T-helper 2 cell treated with Interferon-gamma antibody and Interleukin-4, amounts not matched to agents 100 ng/mL and 5 ng/mL, for 36 hours (primary cell): ENCODE data around the gene FAM200C. TPM values are rescaled to one million over a fixed set of nuclear protein-coding genes. Genes with fewer than 3 reads are reported as not detected.

Experiments used
- intact Hi-C: fragments of 100-400 bp; cut with micrococcal nuclease; formaldehyde crosslinking; loops from one replicate; pipeline ENCODE4 v1.15.1; 2023
- total RNA-seq: library from RNA; stranded (reverse); gene quantifications from 2 replicates; pipeline ENCODE4 v1.2.3, GENCODE V29; 2022

Gene FAM200C
- total RNA-seq, 1 donor from 2014 or later, result 1.0 TPM

DNA sequence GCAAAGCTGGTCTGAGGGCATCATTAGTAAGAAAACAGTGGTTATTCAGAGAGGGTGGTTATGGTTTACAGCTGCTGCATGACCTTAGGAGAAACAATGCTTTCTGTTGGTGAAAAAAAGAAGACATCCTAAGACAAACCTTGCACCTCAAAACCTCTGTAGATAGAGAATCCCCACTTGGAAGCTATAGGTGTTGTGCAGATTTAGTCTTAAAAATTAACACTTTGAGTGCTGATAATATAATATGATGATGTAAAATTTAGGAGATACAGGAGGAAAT is 20.4 kb upstream of the FAM200C start:
- intact Hi-C loops, result loop anchor here (5.0 kb wide), 3 partner anchors 1083 to 1213 kb away; partner anchors contain the start of genes RNF145 and UBLCP1

DNA sequence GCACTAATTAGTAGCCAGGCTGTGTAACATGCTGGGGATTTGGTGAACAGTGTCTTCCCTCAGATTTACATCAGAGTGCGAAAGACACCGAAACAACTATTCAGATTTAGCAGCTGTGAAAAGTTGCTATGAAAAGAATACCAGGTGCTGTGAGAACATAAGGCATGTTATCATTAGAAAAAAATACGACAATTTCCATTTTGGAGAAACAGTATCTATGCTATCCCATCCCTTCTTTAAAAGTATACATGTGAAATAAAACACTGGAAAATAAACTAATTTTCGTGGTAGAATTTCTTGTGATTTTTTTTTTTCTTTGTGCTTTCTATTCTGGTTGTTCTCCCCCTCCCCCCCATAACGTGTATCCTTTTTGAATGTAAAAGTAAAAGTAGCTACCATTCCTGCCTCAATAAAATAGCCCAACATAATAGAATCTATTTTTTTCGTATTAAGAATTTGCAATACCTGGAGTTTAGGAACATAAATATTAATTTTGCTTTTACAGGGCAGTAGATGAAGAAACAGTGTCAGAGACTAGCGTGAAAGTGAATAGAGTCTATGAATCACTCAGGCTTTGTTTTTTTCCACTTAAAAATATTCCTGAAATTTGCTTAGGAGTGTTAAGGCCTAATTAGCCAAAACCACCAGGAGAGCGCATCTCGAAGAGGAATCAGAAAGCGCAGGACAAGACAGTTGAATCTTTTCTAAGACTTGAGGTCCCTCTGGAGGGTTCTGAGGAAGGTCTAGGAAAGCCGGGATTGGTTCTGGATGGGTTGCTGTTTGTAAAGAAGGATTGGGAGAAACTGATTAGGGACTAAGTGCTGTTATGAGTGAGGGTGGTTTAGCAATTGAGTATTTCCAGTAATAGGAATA is 19.8 kb upstream of the FAM200C start:
- intact Hi-C loops, result loop anchor here (1.0 to 10.0 kb wide), 8 partner anchors 19 to 1212 kb away; partner anchors contain the start of genes FAM200C, RNF145, TTC1 and UBLCP1

DNA sequence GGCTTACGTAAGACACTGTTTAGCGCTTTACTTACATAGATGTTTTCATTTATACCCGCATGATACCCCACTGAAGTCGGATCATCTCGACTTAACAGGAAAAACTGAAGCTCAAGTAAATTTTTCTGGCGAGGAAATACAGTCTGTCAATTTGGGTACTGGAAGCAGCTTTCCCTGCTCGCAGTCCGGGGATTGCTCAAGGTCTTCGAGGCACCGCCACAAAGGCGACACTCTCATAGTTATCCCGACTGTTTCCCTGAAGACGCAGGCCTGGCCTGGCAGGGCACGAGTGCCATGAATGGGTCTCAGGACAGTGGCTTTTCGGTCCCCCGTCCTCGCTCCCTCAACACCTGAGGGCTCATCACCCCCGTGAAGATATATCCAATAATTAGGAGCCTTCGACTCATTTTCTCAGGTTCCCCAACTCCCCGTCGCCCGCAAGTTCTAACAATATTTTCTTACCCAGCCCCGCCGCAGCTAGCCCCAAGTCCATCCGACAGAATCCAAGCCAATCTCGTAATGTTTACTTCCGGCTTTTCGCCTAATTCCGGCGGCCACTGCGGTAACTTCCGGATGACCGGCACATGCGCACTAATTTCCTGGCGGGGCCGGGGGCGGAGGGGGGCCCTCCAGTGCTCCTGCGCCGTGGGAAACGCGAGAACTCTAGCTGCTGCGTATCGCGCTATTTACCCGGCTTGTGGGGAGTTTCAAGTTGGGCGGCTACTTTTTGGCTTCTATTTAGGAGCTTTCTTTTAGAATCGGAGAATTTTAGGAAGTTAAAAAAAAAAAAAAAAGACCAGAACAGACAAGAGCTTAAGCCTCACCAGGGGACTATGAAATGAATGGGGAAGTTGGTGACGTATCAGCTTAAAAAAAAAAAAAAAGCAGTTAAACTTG is 19.0 kb upstream of the FAM200C start, which contains the start of gene SLU7:
TSS of gene SLU7 (minus strand) at position 521 of the 897 bp plus-strand sequence. CDS start 3,787 bp downstream, outside the sequence.
- intact Hi-C loops, result loop anchor here (1.0 to 10.0 kb wide), 5 partner anchors 19 to 414 kb away; partner anchors contain the start of genes FAM200C and TTC1

DNA sequence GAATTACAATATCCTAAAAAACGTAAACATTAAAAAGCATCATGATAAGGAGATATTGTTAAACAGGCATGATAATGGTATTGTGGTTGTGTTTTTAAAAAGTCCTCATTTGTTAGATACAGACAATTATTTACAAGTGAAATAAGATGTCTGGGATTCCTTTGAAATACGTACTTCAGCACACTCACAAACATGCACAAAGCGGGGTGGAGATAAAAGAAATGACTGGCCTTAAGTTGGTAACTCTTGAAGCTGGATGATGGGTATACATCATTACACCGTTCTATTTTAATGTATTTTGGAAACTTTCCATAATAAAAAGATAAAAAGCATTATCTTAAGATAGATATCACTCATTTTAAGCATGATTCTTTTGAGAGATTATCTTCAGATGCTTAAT is 1.0 kb downstream of the FAM200C start:
- intact Hi-C loops, result no loop called here

DNA sequence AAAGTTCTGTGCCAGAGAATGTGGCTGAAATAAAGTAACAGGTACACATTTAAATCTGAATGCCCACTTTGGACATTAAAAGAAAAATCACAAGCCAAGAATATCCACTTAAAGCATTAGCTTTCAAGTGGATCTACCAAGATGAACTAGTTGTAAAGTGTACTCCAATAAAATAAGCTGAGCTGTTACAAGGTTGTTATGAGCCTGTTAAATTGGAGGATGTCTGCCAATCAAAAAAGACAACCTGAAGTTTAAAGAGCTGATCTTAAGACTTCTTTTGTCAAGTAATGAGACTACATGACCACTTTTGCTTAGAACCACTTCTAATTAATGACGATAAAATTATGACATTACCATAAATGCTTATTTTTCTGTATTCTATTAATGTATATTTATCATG is 2.4 kb downstream of the FAM200C start:
- intact Hi-C loops, result no loop called here

DNA sequence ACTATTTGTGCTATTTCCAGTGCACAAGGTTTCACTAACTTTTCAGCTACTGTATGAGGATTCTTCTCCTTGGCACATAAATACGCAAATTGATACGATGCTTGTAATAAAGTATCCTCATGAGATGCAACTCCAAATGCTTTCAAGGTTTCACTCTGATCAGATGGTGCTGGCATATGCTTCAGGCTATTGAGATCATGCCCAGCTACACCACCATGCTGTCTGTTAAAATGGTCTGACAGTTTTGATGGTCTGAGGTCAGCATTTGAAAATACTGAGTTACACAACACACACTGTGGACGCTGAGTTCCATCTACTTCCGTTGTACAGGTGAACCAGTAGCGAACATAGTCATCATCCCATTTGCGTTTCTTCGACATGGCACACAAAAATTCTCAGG is 4.7 kb downstream of the FAM200C start:
- intact Hi-C loops, result no loop called here

DNA sequence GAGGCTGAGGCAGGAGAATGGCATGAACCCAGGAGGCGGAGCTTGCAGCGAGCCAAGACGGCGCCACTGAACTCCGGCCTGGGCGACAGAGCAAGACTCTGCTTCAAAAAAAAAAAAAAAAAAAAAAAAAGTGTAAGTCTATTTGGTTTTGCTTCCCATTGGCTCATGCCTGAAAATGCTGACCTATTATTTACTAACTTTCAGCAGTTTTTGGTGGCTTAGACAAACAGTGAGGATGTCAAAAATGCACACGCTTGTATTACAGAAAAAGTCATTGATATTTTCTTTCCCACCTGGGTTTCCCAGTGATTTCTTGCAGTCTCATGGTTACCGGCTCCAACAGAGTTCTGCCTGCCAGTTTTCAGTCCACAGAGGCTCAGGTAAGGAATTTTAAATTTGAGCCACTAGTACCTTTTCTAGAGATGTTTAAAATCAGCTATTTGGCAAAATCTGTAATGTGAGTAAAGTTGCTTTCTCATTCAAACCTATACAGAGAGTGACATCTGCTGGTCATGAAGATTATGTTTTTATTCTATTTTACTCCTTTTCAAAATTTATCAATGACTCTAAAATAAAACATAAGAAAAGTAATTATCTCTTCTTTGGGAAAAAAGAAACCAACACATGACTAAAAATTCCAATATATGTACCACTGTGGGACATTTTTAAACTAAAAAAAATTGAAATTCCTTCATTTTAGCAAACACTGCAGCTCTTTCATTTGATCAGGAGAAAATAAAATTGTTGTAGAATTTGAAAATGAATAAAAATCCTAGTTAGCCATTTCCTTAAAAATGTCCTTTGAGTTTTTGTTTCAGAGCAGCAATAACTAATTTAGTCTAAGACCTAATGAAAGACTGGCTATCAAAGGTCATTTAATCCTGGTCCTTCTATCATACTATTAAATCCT is 8.8 kb downstream of the FAM200C start:
- intact Hi-C loops, result loop anchor here (1.0 kb wide), 2 partner anchors 192 to 370 kb away; no protein-coding TSS in a partner anchor

DNA sequence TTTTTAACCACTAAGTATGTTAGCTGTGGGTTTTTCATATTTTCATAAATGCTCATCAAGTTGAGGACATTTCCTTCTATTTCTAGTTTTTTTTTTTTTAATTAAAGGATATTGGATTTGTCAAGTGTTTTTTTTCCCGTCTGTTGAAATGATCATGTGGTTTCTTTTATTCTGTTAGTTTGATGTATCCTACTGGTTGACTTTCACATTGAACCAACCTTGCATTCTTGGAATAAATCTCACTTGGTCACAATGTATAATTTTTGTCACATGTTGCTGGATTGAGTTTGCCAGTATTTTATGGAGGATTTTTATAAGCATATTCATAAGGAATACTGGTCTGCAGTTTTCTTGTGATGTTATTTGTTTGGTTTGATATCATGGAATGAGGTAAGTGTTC is 12.4 kb downstream of the FAM200C start:
- intact Hi-C loops, result no loop called here

DNA sequence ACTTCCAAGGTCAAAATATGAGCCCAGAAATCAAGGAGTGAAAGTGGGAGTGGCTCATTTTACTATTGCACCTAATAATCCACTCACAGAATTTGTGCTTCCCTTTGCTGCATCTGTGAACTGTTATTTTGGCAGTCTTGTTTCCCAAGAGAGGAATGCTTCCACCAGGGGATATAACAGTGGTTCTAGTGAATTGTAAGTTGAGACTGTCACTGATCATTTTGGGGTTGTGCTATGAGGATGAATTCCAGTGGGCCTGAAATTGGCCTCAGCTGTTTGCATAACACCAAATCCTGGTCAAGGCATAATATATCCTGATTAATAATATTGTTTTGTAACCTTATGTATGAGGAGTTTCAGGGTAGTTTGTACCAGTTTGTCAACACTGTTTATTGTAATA is 14.4 kb downstream of the FAM200C start:
- intact Hi-C loops, result no loop called here

DNA sequence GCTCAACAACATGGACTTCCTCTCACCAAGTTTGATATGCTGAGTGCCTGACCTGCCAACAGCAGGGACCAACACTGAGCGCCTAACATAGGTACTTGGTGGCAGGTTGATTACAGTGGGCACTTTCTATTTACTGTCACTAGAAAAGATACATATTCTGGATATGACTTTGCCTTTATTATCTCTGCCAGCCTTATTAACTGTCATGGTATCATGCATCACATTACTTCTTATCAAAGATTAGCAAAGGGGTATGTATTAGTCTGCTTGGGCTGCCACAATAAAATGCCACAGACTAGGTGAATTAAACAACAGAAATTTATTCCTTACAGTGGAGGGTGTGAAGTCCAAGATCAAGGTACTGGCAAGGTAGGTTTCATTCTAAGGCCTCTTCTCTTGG is 15.2 kb downstream of the FAM200C start:
- intact Hi-C loops, result no loop called here

DNA sequence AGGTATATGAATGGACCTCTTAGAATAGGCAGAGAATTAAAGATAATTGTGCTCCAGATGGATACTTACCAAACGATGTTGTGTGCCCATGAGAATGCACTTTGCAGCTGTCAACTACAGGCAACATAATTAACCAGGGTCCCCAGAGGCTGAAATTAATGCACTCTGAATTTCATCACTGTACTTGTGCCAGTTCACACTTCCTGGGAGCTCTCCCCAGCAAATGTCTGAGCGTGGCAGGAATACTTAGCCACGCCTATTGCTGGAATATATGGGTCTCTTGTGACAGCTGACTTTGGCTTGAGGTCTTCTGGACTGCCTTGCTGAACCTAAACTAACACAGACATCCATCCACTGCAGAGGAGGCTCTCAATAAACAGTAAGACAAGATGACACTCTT is 17.5 kb downstream of the FAM200C start:
- intact Hi-C loops, result no loop called here

DNA sequence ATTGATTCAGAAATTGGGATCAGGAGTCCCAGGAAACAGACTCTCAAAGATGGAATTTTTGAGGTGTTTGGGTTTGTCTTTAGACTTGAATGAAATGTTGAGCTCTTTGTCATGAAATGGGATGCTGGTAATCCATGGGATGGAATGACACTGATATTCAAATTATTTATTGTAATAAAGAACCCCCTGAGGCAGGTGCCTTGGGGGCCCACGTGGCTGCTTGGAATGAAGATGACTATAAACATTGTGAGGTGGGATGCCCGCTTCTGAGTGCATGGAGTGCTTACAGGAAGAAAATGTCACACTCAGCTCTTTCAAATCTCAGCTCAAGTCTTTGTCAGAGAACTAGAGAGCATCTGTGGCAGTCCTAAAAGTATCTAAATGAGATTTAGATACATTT is 19.8 kb downstream of the FAM200C start:
- intact Hi-C loops, result no loop called here

DNA sequence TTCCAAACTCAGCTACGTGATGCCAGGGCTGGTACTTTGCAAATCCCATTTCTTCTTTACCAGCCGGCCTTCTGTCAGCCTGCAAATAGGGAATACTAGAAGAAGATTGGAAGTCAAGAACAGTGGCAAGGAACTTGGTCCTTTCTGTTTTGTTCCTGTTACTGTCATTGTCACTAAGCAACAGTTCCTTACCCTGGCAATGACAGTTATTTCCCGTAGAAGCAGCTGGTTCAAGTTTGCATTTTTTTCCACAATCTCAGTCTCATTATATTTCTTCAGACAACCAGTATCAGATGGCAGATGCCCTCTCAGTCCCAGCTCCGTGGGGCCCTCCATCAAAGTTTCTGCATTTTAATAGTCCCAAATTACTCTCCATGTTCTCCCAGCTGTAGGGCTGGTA is 20.3 kb downstream of the FAM200C start:
- intact Hi-C loops, result no loop called here

DNA sequence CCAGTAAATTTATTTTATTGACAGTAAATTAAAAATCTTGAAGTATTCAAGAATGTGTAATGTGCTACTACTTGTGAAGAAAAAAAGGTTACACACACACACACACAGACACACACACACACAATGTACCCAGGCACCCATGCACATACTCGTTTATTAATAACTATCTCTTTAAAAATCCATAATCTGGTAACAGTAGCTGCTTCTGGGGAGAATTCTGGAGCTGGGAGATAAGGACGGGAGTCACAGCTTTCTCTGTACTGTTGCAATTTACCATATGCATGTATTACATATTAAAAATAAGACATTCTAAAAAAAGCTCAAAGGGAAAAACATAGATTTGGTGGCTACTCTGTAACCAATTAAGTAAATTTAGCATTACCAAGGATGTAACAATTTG is 21.5 kb downstream of the FAM200C start:
- intact Hi-C loops, result no loop called here

DNA sequence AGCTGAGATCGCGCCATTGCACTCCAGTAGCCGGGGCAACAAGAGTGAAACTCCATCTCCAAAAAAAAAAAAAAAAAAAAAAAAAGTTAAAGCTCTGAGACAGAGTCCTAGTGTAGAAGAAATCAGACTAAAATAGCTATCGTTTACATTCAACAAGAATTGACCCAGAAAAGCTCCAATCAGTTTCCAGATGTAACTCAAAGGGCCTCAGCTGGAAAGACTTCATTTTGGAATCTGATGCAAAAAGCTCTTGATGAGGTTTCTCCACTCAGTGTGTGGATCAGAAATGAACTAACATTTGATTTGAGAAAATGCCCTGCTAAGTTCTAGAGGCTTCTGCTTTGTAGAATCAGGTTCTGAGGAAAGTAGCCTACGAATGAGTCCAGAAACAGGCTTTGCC is 22.2 kb downstream of the FAM200C start:
- intact Hi-C loops, result no loop called here

DNA sequence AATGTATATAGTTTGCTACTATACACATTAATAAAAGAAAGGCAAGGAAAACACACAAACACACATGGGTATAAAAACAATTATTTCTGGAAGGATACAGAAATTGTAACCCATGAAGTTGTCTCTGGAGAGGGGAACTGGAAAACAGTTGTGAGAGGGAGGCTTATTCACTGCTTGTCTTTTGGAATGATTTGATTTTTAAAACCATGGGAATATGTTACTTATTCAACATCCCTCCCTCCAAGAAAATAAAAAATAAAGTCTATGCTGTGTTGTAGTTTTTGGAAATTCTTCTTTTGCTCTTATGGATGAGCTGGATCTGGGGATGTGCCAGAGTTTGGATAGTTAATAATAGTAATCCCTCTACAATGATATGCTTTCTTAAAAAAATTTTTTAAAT is 23.4 kb downstream of the FAM200C start:
- intact Hi-C loops, result no loop called here

DNA sequence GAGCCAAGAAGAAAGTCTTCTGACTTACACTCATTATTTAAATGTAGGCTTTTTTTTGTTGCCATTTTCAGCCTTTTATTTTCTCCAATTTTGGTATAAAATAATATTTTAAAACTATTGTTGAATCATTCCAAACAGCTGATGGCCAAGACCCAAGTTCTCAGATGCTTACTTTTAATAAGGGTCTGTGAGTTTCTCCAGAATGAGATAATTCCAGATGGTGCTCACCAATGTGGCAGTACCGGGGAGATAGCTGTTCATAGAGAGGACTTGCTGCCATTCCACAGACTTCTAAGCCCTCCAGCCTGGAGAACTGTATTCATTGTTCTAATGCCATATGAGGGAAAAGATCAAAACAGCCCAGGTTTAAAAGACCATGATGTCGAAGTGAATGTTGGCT is 24.2 kb downstream of the FAM200C start:
- intact Hi-C loops, result no loop called here

DNA sequence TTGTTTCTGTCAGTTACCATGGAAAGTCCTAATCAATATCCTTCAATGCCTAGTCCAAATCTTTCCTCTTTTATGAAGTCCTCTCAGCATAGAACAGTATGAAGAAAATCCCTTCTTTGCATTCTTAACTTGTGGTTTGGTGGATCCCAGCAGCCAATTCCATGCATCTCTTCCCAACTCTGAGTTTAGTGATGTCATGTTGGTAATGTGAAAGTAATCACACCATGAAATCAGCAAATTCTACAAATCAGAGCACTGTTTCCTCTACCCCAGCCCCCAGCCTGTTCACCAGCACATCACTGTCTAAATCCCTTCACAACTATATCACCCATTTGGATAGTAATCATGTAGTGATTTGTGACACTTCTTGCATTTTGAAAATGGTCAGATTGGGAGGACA is 24.7 kb downstream of the FAM200C start:
- intact Hi-C loops, result no loop called here

DNA sequence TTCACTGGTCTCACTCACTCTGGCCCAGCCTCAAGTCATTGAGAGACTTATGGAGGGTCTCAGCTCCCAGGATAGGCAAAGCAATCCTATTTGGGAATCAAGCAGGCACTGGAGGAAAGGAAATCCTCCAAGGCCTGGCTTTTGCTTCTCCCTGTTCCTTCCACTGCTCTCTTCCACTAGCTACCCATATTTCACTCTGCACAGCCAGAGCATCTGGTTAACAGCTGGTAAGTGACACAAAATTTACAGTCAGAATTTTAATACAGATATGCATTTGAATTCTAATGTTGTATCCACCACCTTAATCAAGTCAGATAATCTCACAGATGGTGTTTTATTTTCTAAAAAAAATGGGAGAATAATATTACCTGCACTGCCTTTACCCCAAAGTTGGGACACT is 28.6 kb downstream of the FAM200C start:
- intact Hi-C loops, result no loop called here

DNA sequence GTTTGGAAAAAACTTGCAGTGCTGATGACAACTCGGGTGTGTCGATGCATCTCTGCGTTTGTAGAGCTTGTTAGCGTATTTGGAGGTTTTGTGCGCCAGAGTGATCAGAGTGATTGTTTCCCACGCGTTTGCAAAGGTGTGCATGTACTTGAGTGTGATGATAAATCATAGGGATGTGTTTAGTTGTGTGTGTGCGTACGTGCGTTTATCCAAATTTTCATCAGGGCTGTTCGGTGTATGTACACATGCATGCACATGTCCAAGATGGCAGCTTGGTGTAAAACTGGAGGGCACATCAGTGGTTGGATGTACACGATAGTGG is 29.2 kb downstream of the FAM200C start:
- intact Hi-C loops, result no loop called here

DNA sequence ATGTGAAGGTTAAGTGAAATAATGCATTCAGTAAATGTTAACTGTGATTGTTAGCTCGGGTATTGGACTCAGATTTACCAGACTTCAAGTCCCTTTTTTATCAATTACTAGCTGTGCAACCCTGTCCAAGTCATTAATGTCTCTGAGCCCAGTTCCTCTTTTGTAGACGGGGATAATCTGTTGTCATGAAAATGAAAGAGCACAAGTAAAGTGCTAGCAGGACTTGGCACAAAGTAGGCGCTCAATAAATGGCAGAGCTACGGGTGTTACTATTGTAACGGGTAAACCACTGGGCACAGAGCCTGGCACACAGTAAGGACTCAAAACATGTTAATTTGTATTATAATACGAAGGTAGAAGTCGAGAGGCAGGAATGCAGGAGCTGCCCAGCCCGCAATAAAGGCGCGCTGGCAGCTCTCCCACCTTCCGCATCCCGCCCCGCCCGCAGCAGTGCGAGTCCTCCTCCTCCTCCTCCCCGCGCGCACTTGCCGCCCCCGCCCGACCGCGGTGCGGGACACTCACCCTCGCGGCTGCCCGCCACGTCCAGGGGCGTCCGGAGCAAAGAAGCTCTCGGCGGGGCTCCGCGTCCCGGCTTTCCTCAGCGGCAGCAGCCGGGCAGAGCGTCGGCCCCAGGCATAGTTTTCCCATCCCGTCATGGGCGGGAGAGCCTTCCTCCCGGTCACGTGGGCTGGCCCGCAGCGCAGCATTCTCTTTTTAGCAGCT is 29.7 kb downstream of the FAM200C start, which contains the start of gene C1QTNF2:
TSS of gene C1QTNF2 (minus strand) at position 637 of the 723 bp plus-strand sequence. CDS start 15,615 bp downstream, outside the sequence.
- intact Hi-C loops, result no loop called here
